ENCODE data around the gene ELP1.

The ELP1 gene

DNA sequence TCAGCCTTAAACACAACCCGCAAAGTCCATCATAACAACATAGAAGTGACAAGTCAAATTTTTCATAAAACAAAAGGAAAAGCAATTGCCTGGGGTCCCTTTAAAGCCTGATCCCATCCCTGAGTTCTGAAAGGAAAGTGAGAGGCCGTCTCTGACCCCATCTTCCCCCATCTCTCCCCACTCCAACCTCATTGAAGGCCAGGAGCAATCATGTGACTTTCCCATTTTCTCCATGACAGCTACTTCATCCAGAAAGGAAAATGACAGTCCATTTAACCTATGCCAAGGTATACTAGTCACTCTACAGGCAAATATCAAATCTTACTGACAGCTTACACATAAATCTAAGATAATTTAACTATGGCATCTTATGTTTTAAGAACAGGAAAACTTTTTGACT is 56.4 kb downstream of the ELP1 start:
- DNase-seq: no peak

GRCh38 chr9:108876425-108876824 is 57.5 kb downstream of the ELP1 start:
- no peak for DNase-seq

GRCh38 chr9:108874058-108874788 is 59.7 kb downstream of the ELP1 start:
- no peak for DNase-seq

- peak; percentile 12 for DNase-seq
Observed at GRCh38 chr9:108869092-108869725, 64.7 kb downstream of the ELP1 start.

DNA sequence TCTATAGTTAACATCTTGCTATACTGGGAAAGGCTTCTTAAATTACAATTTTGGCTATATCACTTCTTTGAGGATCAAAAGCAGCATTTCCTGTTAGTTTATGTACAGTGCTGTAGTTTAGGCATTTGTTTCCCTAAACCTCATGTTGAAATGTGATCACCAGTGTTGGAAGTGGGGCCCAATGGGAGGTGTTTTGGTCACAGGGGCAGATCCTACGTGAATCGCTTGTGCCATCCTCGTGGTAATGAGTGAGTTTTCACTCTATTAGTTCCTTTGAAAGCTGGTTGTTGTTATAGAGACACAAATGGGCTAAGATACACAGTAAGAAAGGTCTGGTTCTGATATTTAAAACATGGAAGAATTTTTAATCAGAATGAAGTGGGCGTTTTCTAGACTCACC is 66.1 kb downstream of the ELP1 start:
- no peak for DNase-seq

GRCh38 chr9:108867116-108867515 is 66.8 kb downstream of the ELP1 start:
- DNase-seq: no peak

- no peak for DNase-seq
Observed at GRCh38 chr9:108866001-108866420, 67.9 kb downstream of the ELP1 start.

GRCh38 chr9:108865037-108865436 is 68.9 kb downstream of the ELP1 start:
- DNase-seq: no peak

GRCh38 chr9:108864446-108864845 is 69.5 kb downstream of the ELP1 start:
- no peak for DNase-seq

DNA sequence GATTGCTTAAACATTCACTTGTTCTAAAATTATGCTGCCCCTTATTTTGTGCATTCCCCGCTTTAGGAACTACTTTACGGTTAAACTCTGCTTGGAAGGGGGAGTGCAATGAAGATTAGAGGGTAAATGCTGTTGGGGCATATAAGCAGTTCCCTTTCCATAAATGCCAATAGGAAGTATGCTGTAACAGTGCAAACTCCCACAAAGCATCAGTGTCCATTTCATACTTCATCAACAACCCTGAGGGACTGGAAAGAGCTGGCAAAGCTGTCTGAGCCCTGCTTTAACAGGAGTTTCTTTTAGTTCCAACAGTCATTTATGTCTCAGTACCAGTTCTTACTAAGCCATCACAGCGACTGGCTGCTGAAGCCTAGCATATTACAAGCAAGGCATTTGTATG is 70.0 kb downstream of the ELP1 start:
- DNase-seq: no peak

DNA sequence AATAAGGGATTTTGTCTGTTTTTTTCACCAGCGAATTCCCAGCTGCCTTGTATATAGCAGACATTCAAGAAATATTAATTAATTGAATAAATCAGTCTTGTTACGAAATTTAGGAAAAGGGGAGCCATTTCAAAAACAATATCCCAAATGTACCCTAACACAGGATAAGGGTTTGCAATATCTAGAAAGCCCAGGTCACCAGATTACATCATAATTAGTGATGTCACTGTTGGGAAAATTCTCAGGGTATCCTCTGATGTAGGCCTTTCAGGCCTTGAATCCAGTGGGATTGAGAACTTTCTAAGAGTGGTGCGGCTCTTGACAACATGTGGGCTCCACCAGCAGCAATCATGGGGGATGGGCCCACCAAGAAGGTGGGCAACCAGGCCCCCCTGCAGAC is 71.9 kb downstream of the ELP1 start, which contains the start of gene ACTL7A:
TSS of gene ACTL7A (plus strand) at position 270 of the 400 bp plus-strand sequence. CDS start at position 327, 57 bp downstream.
- no peak for DNase-seq

GRCh38 chr9:108861464-108861863 is 72.5 kb downstream of the ELP1 start:
- DNase-seq: no peak

- no peak for DNase-seq
Observed at GRCh38 chr9:108860764-108861163, 73.2 kb downstream of the ELP1 start.

GRCh38 chr9:108860354-108860753 is 73.6 kb downstream of the ELP1 start:
- peak; percentile 19 for DNase-seq

DNA sequence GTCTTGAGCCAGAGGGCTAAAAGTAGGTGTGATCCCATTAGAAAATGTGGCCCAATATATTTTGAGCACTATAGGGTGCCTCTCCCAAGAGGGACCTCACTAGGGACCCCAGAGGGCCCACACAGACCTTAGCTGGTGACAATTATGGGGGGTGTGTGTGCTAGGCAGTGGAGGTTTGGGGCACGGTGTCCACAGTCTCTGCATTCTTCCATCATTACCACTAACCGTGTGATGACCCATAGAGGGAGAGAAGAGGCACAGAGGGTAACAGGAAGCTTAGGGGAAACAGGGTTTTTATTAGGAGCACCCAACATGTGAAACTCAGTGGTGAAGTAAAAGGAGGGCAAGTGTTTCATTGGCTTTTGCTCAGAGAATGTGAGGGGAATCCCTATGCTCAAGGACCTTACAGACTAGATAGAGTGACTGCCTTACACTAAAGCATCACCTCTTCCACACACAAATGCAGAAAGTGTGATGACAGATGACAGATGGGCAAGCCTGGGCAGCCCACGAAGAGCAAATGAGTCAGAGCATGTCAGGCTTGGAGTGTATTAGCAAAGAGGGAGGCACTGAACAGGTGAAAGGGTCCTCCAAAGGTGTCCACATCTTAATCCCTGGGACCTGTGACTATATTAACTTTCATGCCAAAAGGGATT is 74.3 kb downstream of the ELP1 start:
- no peak for DNase-seq

- no peak for DNase-seq
Observed at GRCh38 chr9:108857572-108857971, 76.4 kb downstream of the ELP1 start.

- DNase-seq: no peak
Observed at GRCh38 chr9:108855888-108856287, 78.0 kb downstream of the ELP1 start, which contains the start of gene ACTL7B. Gene ACTL7B (minus strand): TSS chr9:108855986. CDS start chr9:108855930, 56 bp downstream.

DNA sequence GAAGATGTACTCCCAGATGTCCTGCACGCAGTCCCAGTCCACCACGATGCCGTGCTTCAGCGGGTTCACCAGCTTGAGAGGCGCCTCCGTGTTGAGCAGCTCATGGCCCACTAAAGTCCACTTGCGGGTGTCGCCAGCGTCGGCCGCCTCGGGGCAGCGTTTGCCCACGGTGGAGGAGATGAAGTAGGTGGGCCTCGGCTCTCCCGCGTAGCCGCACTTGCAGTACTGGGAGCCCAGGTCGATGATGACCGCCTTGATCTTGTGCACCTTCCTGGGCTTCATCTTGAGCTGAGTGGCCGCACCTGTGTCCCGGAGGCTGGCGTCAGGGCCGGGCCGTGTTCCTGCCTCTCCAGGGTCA is 78.4 kb downstream of the ELP1 start:
- DNase-seq: no peak

- no peak for DNase-seq
Observed at GRCh38 chr9:108854641-108855528, 79.0 kb downstream of the ELP1 start.

DNA sequence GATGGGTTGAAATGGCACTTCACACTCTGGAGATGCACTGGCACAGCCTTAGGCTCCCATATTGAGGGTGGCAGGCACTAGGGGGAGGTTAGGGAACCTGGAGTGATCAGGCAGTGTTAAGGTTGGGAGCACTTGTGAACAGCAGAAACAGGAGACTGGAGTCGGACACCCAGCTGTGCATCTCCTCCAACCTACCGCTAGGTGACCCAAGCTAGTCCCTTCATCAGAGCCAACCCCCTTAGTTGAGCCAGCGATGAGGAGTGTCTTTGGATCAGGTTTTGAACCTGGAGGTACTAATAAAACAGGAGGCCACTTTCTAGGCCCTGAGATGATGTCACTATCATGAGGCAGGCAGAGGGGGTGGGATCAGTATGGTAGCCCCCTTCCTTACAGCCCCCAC is 79.8 kb downstream of the ELP1 start:
- DNase-seq: no peak

DNA sequence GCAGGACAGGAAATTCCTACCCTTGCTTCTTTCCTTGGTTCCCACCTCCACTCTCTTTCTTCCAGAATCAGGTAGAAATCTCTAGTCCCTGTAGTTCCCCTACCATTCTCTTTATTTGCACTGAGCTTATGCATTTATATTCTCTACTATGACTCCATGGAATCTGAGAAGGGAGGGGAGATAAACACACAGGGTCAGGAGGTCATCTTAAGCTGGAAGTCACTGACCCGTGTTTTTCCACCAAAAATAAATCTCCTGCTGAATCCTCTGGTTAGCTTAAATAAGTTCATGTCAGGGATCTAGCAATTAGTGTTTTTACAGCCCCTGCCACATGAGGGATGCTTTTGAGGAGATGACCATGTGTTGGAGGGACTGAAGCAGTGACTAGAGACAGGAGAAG is 81.8 kb downstream of the ELP1 start:
- DNase-seq: no peak

DNA sequence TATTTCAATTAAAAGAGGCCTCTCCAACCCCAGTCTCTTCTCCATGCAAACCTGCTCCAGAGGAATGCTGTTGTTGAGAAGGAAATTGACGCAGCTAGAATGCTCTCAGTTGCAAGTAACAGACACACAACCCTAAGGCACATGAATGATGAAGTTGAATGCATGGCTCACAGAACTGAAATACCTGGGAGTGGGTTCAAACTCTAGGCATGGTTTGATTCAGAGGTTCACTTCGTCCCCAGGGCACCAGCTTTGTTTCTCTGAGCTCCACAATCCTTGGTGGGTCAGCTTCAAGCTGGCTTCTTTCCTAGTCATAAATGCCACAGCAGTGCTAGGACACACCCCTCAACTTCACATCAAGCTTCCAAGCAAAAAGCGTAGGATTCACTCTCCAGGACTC is 82.8 kb downstream of the ELP1 start:
- DNase-seq: no peak

GRCh38 chr9:108850293-108850897 is 83.5 kb downstream of the ELP1 start:
- DNase-seq: no peak

Measured in fibroblast of skin of right quadriceps (primary cell).